Measurements from ENCODE around the gene NHLH2.

Gene NHLH2

DNA sequence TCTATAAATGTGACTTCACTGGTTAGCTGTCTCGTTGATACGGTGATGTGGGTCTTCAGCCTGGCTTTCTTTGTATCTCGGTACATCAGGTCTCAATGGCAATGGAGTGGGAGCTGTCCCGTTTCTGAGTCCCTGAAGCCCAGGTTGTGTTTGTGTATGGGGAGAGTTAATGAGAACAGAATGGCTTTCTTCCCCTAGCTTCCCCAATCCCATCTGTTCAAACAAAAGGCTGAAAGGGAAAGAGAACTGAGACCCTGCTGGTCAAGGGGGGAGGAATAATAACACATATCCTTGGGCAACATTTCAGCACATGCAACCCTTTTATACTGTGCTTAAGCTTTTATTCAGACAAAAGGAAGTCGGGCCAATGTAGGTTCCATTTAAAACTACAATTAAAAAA, 44.0 kb downstream of the NHLH2 start:
- DNase-seq: no peak

DNA sequence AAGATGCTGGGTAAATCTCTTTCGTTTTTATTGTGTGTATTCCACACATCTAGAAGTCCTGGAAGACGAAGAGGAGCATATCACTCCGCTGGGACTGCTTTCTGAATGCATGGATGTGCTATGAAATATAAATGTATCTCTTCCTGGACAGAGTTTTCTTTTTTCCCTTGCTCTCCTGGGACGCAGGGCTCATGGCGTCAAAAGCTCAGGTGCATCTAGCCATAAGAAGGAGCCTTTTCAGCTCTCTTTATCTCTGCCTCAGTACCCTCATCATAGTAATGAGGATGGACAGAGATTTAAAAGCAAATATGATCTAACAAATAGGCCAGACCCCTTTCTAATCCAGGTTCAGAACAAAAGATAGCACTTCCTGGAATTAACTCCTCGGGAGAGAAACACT, 44.9 kb downstream of the NHLH2 start:
- no peak for DNase-seq

DNA sequence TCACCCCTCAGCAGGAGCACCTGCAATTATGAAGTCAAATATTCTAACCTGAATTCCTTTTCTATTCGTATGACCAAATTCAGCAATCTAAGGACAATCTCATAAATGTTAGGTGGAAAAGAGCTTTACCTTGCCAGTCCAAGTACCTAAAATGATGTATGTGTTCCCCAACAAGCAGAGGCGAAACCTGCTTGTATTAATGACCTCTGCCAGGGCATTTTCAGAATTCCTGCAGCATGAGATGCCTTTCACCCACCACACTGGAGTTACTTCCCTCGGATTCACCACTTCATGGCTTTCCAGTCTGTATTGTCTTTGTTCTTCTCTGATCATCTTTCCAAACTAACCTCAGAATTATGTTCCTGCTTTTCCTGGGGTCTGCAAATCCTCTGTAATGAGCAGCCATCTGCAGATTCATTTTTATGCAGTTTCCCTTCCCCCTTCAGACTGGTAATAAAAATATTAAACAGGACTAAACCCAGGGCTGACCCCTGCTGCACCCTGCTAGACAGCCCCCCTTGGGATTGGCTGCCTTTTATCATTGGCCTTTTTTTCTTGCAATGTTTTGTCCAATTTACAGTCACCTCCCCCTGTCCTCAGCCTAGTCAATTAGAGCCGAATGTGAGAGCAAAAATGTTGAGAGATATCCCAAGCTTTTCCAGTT, 45.8 kb downstream of the NHLH2 start:
- no peak for DNase-seq

GRCh38 chr1:115793162-115793561, 47.8 kb downstream of the NHLH2 start:
- DNase-seq: no peak

- DNase-seq: no peak
Measured at GRCh38 chr1:115791816-115792215, 49.1 kb downstream of the NHLH2 start.

GRCh38 chr1:115790846-115791245, 50.1 kb downstream of the NHLH2 start:
- DNase-seq: no peak

DNA sequence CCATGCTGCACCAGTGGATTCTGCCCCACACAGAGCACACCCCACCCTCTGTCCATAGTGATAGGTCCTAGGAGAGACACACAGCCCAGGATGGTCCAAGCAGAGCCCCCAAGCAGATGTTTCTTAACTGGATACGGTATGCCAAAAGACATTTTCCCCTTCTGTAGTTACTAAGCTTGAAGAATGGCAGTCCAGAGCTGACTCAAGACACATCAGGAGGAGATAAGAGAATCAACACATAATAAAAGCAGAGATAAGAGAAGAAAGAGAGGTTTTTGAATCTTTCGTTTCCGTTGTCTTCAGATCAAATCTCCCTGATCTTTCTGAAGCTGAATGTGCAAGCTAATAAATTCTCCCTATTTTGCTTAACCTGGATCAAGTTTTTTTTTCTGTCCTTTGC, 50.6 kb downstream of the NHLH2 start:
- no peak for DNase-seq

Measured in NCI-H2029 treated with DMSO at 0.1 percent for 48 hours (cell line).